Mesenteric fat pad (tissue), 1 donor: ENCODE measurements around the gene PACRG. TPM values are rescaled to one million over a fixed set of nuclear protein-coding genes. Genes with fewer than 3 reads are reported as not detected.

Source experiments
- DNase-seq: peaks from one replicate; pipeline ENCODE4 v3.0.0-alpha.2; 2020; ENCODE audit warnings: low spot score
- total RNA-seq: library from RNA; stranded (reverse); fragmentation: NEBNext Ultra II Directional; extraction: Animal tissue kit (Norgen Biotek cat#: 25700); gene quantifications from one replicate; pipeline ENCODE4 v1.2.1, GENCODE V29; 2021
- donor health status: DM: yes; HTN: yes; CAD: no.

The PACRG gene
- total RNA-seq, 1 donor from 2014 or later: not detected

- no peak for DNase-seq
Measured at GRCh38 chr6:162709431-162709830, 18.3 kb upstream of the PACRG start.

GRCh38 chr6:162710419-162710818 lies 17.4 kb upstream of the PACRG start:
- DNase-seq: no peak

GRCh38 chr6:162710936-162711335 lies 16.8 kb upstream of the PACRG start:
- DNase-seq: no peak

- DNase-seq: no peak
Measured at GRCh38 chr6:162711376-162711775, 16.4 kb upstream of the PACRG start.

GRCh38 chr6:162712694-162713093 lies 15.1 kb upstream of the PACRG start:
- no peak for DNase-seq

- no peak for DNase-seq
Measured at GRCh38 chr6:162713974-162714780, 13.6 kb upstream of the PACRG start.

GRCh38 chr6:162715601-162716000 lies 12.2 kb upstream of the PACRG start:
- DNase-seq: no peak

GRCh38 chr6:162719528-162719927 lies 8.2 kb upstream of the PACRG start:
- DNase-seq: no peak

- DNase-seq: no peak
Measured at GRCh38 chr6:162721404-162721687, 6.4 kb upstream of the PACRG start.

GRCh38 chr6:162722226-162722625 lies 5.5 kb upstream of the PACRG start:
- no peak for DNase-seq

GRCh38 chr6:162722633-162723032 lies 5.1 kb upstream of the PACRG start:
- no peak for DNase-seq

- no peak for DNase-seq
Measured at GRCh38 chr6:162726947-162727321, 840 bp upstream of the PACRG start.

- no peak for DNase-seq
Measured at GRCh38 chr6:162728197-162728596, 423 bp downstream of the PACRG start.

GRCh38 chr6:162728706-162729105 lies 932 bp downstream of the PACRG start:
- no peak for DNase-seq

GRCh38 chr6:162730502-162730901 lies 2.7 kb downstream of the PACRG start:
- DNase-seq: no peak

- DNase-seq: no peak
Measured at GRCh38 chr6:162733489-162733888, 5.7 kb downstream of the PACRG start.

- no peak for DNase-seq
Measured at GRCh38 chr6:162736961-162737360, 9.2 kb downstream of the PACRG start.

- no peak for DNase-seq
Measured at GRCh38 chr6:162750776-162751175, 23.0 kb downstream of the PACRG start.

GRCh38 chr6:162751211-162751859 lies 23.6 kb downstream of the PACRG start:
- no peak for DNase-seq

- DNase-seq: no peak
Measured at GRCh38 chr6:162753775-162754174, 26.0 kb downstream of the PACRG start.

GRCh38 chr6:162770136-162770535 lies 42.4 kb downstream of the PACRG start:
- DNase-seq: no peak

- no peak for DNase-seq
Measured at GRCh38 chr6:162770955-162771354, 43.2 kb downstream of the PACRG start.

GRCh38 chr6:162772466-162772865 lies 44.7 kb downstream of the PACRG start:
- no peak for DNase-seq
